ENCODE results near the gene KRTAP10-11.
"Not testable (repeated sequence)": the region's sequence is repeated elsewhere in the genome, so short reads cannot be mapped to it uniquely, and the experiment has no call there.

Gene KRTAP10-11

GRCh38 chr21:44639331-44639655 is 6.9 kb upstream of the KRTAP10-11 start:
- no peak for DNase-seq (ENCODE audit: low spot score)

GRCh38 chr21:44640761-44641160 is 5.5 kb upstream of the KRTAP10-11 start:
- DNase-seq (ENCODE audit: low spot score) = no peak

GRCh38 chr21:44643741-44644310 is 2.4 kb upstream of the KRTAP10-11 start:
- DNase-seq (ENCODE audit: low spot score) = no peak

GRCh38 chr21:44644878-44645277 is 1.3 kb upstream of the KRTAP10-11 start:
- DNase-seq (ENCODE audit: low spot score) = no peak

GRCh38 chr21:44647222-44647552 is 973 bp downstream of the KRTAP10-11 start:
- no peak for DNase-seq (ENCODE audit: low spot score)

- no peak for DNase-seq (ENCODE audit: low spot score)
These were observed 2.5 kb downstream of the KRTAP10-11 start for GRCh38 chr21:44648557-44649311.

GRCh38 chr21:44649521-44650100 is 3.4 kb downstream of the KRTAP10-11 start:
- DNase-seq (ENCODE audit: low spot score) = no peak

GRCh38 chr21:44650265-44650972 is 4.2 kb downstream of the KRTAP10-11 start:
- DNase-seq (ENCODE audit: low spot score) = no peak

GRCh38 chr21:44650973-44651675 is 4.9 kb downstream of the KRTAP10-11 start:
- no peak for DNase-seq (ENCODE audit: low spot score)

- no peak for DNase-seq (ENCODE audit: low spot score)
These were observed 6.9 kb downstream of the KRTAP10-11 start for GRCh38 chr21:44653123-44653522.

- DNase-seq (ENCODE audit: low spot score) = no peak
These were observed 7.7 kb downstream of the KRTAP10-11 start for GRCh38 chr21:44653656-44654575.

GRCh38 chr21:44654576-44655175 is 8.5 kb downstream of the KRTAP10-11 start, which contains the start of gene KRTAP12-4:
Gene KRTAP12-4, minus strand, starts transcription at chr21:44654659. Its CDS starts 45 bp downstream, at chr21:44654614.
- DNase-seq (ENCODE audit: low spot score) = no peak

- no peak for DNase-seq (ENCODE audit: low spot score)
These were observed 10.7 kb downstream of the KRTAP10-11 start for GRCh38 chr21:44656868-44657267.

- DNase-seq (ENCODE audit: low spot score) = no peak
These were observed 11.7 kb downstream of the KRTAP10-11 start, which contains the start of gene KRTAP12-3 for GRCh38 chr21:44657635-44658540. Gene KRTAP12-3, plus strand, starts transcription at chr21:44657932. Its CDS starts 48 bp downstream, at chr21:44657980.

- no peak for DNase-seq (ENCODE audit: low spot score)
These were observed 12.3 kb downstream of the KRTAP10-11 start for GRCh38 chr21:44658541-44658910.

- DNase-seq (ENCODE audit: low spot score) = no peak
These were observed 12.8 kb downstream of the KRTAP10-11 start for GRCh38 chr21:44658913-44659595.

- not testable (repeated sequence) for DNase-seq (ENCODE audit: low spot score)
These were observed 15.4 kb downstream of the KRTAP10-11 start for GRCh38 chr21:44661567-44661966.

- DNase-seq (ENCODE audit: low spot score) = no peak
These were observed 18.5 kb downstream of the KRTAP10-11 start for GRCh38 chr21:44664691-44665090.
